Adrenal gland (tissue), 5 donors: ENCODE results near the gene CAMK4.

Experiments
- CTCF ChIP-seq, 6 experiments: fragments of 450-650 bp in 4 of 6; fragments of 200-600 bp in 2 of 6; sonication (generic) in 1 of 6; IDR thresholded peaks; 1 replicate in 5 of 6; 2 replicates in 1 of 6; pipeline versions ENCODE4 v1.5.1 to v1.8.0; 2016 to 2021; ENCODE audit warnings: antibody characterized with exemption in 6 of 6, mild to moderate bottlenecking in 2 of 6, moderate library complexity in 1 of 6
- POLR2A ChIP-seq, 2 donors: fragments of 450-650 bp; IDR thresholded peaks; one replicate each; pipeline ENCODE4 v1.6.1; 2017; ENCODE audit warnings: antibody characterized with exemption in 2 of 2, mild to moderate bottlenecking in 2 of 2, moderate library complexity in 1 of 2
- donor health status: DM: no; HTN: no; CAD: no.

- TF ChIP-seq POLR2A (IDR thresholded peaks at IDR 0.05) (no peak), CTCF (IDR thresholded peaks at IDR 0.05) (no peak)
Measured at GRCh38 chr5:111447822-111448221, 223.6 kb downstream of the CAMK4 start.
